GM19043 (cell line): ENCODE data around the gene CD5L.

ENCODE experiments used
- ATAC-seq: cut with Tn5 transposase; IDR thresholded peaks from one replicate; pipeline ENCODE4 v1.9.1; 2021; ENCODE audit warnings: low read depth; ENCODE audit not compliant: unreplicated experiment

The CD5L gene

DNA sequence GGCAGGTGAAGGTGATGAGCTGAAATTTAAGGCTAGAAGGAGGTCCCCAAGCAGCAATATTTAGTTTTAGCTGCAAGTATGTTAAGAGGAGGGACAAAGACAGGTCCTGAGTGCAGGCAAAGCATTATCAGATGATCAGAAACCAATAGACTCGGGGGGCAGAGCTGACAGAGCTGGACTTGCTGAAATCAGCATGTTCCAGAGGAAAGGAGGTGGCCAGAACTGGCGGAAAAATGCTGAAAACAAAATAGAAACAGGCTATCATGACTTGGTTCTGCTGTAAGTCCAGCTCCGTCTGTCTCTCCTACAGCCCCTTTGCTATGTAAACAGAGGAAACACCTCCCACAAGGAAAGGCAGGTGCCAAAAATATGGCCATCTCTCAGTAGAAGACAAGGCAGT lies at the start of gene CD5L:
Gene CD5L, minus strand, starts transcription at position 101 of the 400 bp plus-strand sequence. CDS start 107 bp downstream, outside the sequence.
- ATAC-seq, result no peak

GRCh38 chr1:157882580-157882979 lies 41.0 kb upstream of the CD5L start:
- ATAC-seq, result no peak

DNA sequence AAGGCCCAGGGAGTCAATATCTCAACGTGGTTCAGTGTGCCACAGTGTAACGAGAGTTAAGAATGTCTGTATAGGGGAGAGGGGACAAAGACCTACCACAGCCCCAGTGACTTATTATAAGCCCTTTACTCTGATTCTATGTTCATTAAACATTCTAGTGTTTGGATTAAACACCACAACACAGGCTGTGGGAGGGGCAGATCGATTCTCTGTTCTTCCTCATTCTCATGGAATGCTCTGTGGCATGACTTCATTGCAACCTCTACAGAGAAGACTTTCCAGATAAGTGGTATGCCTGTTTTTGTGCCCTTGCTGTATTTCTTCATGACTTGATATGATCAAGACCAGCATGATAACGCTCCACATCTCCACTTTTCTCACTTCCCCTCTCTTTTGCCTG lies 39.0 kb upstream of the CD5L start:
- no peak for ATAC-seq

DNA sequence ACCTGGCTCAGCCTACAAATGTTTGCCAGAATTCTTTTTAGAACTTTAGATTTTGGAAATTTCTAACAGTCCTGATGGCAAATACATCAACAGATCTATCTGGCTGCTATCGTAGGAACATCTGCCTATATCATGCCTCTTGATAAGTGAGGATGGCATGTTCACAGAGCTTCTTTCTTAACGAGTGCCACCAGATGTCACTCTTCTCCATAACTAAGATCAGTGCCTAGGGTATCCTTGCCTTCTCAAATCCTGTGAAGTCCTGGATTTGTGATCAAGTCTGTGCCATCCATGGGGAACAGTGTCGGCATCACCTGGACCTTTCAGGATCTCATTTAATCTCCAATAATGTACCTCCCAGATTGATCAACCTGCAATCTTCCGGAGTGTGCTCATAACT lies 36.5 kb upstream of the CD5L start:
- no peak for ATAC-seq

GRCh38 chr1:157870490-157870889 lies 28.9 kb upstream of the CD5L start:
- ATAC-seq, result no peak

DNA sequence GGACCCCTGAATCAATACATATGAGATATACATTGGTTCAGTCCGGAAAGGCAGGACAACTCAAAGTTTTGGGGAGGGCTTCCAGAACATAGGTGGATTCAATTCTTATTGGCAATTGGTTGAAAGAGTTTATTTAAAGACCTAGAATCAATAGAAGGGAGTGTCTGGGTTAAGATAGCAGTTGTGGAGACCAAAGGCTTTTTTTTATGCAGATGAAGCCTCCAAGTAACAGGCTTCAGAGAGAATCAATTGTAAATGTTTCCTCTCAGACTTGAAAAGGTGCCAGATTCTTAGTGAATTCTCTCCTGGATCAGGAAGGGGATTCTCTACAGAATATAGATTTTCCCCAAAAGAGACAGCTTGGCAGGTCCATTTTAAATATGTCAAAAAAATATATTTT lies 27.0 kb upstream of the CD5L start:
- ATAC-seq, result no peak

DNA sequence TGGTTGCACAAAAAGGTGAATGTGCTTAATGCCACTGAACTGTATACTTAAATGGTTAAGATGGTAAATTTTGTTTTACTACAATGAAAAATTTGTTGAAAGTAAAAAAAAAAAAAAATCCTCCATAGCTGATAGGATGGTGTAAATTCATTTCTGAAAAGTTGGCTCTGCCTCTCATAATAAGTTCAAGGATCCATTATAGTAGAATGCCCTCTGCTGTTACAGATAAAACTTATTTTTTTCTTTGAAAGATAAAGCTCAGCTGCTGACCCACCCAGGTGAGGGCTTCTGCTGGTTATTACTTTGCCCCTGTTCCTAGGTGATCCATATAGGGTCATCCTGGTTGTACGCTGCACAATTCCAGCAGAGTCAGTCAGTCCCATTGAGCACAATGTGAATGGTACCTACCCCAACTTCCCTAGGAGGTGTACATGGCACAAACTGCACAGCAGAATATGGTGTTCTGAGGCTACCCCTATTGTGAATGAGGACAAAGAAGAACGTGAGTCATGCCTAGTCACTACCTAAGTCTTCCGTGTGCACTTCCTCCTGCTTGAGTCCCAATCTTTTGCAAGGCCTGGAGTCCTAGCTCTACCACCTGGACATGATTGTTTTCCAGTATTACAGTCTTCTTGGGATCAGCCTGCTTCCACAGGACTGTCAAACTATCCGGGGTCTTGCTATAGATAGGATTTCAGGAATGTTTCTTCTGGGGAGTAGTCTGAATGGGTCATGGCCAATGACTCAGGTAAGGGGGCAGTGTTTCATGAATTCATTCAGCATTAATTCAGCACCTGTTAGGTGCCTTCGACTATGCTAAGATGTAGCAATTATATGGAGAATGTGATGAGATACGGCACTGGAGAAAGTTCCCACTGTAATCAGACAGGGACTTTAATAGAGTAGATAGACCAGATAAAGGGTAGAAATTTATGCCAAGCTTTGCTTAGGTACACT lies 20.8 kb upstream of the CD5L start:
- no peak for ATAC-seq

DNA sequence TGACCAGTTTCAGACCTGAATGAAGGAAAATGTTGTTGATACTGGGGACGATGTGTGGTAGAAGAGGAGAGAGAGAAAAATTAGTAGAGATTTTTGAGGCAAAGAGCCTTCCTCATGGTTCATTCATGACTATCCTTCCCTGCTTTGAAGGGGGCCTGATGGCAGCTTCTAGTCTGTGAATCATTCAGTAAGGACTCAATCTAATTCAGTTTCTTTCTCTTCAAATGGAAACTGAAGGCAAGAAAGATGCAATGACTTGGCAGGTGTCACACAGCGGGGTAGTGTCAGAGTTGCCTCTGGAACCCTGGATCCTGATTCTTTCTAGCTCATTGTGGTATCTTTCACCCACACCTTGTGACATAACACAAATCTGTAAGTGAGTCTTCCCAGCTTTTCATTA lies 14.9 kb upstream of the CD5L start:
- ATAC-seq, result no peak

- no peak for ATAC-seq
These were observed 10.9 kb upstream of the CD5L start for GRCh38 chr1:157852476-157852875.

GRCh38 chr1:157849229-157849875 lies 7.7 kb upstream of the CD5L start:
- peak; percentile 64 for ATAC-seq

DNA sequence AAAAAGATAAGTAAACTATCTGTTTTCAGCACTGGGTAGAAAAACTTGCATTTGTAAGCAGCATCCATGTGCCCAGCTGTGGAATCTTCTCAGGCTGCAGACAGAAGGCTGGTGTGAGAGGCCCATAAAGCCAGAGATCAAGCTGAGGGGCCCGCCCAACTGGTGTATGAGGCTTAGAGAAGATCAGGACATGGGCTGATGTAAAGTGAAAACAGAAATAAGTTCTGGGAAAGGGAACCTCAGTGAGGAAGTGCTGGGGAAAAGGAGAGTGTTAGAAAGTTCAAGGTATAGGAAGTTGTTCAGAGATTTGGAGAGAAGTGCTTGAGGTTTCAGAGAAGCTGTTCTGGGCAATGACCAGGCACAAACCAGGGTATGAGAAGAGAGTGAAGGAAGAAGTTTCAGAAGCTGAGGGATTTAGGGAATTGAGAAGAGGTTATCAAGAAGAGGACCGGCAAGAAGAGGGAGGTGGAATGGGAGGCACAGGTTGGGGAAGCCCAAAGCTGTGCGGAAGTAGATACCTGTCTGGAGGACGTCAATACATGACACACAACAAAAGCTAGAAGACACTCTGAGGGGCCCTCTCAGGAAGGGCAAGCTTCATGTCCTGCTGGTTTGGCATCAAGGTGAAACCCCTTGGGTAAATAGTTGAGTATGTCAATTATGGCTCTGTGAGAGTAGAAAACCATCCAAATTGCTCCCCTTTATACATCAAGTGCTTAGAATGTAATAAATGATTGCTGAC lies 2.7 kb upstream of the CD5L start:
- no peak for ATAC-seq

- ATAC-seq, result no peak
These were observed 1.3 kb upstream of the CD5L start for GRCh38 chr1:157842939-157843338.

DNA sequence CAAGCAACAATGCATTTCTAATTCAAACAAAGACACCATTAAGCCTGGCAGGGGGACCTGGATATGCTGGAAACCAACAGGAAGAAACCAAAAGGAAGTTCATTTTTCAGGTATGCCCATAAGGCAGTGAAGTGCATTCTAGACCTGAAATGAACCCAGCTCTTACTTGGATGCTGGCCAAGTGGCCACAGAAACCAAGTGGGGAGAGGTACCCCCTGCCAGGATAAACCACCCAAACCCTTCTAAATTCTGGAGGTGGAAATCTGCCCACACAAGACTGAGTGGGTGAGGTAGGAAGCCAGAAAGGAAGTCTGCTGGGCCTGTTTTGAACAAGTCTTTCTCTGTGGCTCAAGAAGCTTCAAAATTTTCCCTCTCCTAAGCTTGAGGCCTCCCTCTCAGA lies 2.6 kb downstream of the CD5L start:
- no peak for ATAC-seq

DNA sequence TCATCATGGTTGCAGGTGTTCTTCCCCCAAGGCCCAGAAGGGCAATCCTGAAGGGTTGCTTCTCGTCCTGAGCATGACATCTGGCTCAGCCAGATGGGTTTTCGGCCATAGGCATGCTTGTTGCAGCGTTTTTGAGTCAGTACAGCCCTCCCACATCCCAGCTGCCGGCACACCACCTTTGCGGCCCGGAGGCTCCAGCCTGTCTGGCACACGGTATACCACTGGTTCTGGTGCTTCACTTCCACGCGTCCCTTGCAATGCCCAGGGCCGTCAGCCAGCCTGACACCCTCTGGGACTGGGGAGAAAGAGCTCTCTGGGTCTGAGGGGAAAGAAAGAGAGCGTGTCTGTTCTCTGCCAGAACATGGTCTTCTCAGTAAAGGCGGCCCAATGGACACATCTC lies 7.2 kb downstream of the CD5L start:
- no peak for ATAC-seq

- ATAC-seq, result no peak
These were observed 8.5 kb downstream of the CD5L start for GRCh38 chr1:157833145-157833544.

DNA sequence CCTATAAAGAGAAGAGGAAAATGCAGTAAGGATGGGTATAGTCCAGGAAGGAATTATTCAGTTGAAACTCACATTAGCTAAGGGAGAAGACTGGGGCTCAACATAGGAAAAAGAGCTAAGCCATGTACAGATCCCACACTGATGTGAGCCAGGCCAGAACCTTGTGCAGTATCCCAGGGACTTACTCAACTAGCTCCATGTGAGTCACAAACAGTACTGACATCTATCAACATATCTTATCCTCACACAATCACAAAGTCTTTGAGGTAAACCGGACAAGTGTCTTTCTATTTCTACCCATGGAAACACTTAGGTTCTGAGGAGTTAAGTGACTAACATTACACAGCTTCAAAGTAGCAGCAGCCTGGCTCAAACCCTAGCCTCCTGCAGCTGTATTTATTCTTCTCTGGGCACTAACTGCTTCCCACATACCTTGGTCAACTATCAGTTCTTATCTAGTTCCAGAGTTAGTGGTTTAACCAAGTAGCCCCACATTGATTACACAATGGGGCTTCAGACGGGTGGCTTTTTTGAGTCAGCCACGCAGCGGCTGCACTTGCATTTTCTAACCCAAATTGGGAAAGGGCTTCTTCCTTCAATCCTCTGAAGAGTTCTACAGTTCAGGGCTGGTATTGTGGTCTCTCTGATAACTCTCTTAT lies 9.5 kb downstream of the CD5L start:
- no peak for ATAC-seq

GRCh38 chr1:157830887-157831286 lies 10.7 kb downstream of the CD5L start:
- ATAC-seq, result no peak

GRCh38 chr1:157829711-157830110 lies 11.9 kb downstream of the CD5L start:
- no peak for ATAC-seq

- ATAC-seq, result no peak
These were observed 12.4 kb downstream of the CD5L start for GRCh38 chr1:157829210-157829609.

- ATAC-seq, result no peak
These were observed 21.3 kb downstream of the CD5L start for GRCh38 chr1:157820299-157820698.

- ATAC-seq, result no peak
These were observed 21.7 kb downstream of the CD5L start, which contains the start of gene FCRL1 for GRCh38 chr1:157819896-157820295. TSS of gene FCRL1 (minus strand) at chr1:157820120. CDS start at chr1:157820037, 83 bp downstream.
